GM19395 (cell line): Measurements from ENCODE around the gene MYPN.
"Not testable (repeated sequence)": the region's sequence is repeated elsewhere in the genome, so short reads cannot be mapped to it uniquely, and the experiment has no call there.

ENCODE experiments used
- ATAC-seq: cut with Tn5 transposase; IDR thresholded peaks from one replicate; pipeline ENCODE4 v1.9.1; 2021; ENCODE audit warnings: mild to moderate bottlenecking, moderate library complexity; ENCODE audit not compliant: unreplicated experiment

The MYPN gene

GRCh38 chr10:68222391-68222790 lies 113.1 kb downstream of the MYPN start:
- ATAC-seq, result no peak

GRCh38 chr10:68223535-68224165 lies 114.4 kb downstream of the MYPN start:
- no peak for ATAC-seq

- no peak for ATAC-seq
Observed at GRCh38 chr10:68224810-68225209, 115.5 kb downstream of the MYPN start.

GRCh38 chr10:68230268-68230667 lies 121.0 kb downstream of the MYPN start:
- no peak for ATAC-seq

GRCh38 chr10:68231106-68231816 lies 122.0 kb downstream of the MYPN start:
- peak; percentile 96 for ATAC-seq

- no peak for ATAC-seq
Observed at GRCh38 chr10:68231817-68232251, 122.5 kb downstream of the MYPN start, which contains the start of gene ATOH7. Gene ATOH7, minus strand, starts transcription at chr10:68232113. Its CDS starts 436 bp downstream, at chr10:68231677.

- ATAC-seq, result no peak
Observed at GRCh38 chr10:68233046-68233445, 123.8 kb downstream of the MYPN start.

- ATAC-seq, result no peak
Observed at GRCh38 chr10:68235111-68235510, 125.8 kb downstream of the MYPN start.

- ATAC-seq, result no peak
Observed at GRCh38 chr10:68235581-68235980, 126.3 kb downstream of the MYPN start.

- ATAC-seq, result no peak
Observed at GRCh38 chr10:68237173-68237572, 127.9 kb downstream of the MYPN start.

GRCh38 chr10:68238371-68238770 lies 129.1 kb downstream of the MYPN start:
- no peak for ATAC-seq

GRCh38 chr10:68239069-68239468 lies 129.8 kb downstream of the MYPN start:
- no peak for ATAC-seq

GRCh38 chr10:68239596-68240150 lies 130.4 kb downstream of the MYPN start:
- ATAC-seq, result no peak

GRCh38 chr10:68242051-68242450 lies 132.8 kb downstream of the MYPN start:
- ATAC-seq, result no peak

GRCh38 chr10:68246397-68246796 lies 137.1 kb downstream of the MYPN start:
- ATAC-seq, result not testable (repeated sequence)

- no peak for ATAC-seq
Observed at GRCh38 chr10:68247931-68248330, 138.6 kb downstream of the MYPN start.

GRCh38 chr10:68249297-68249696 lies 140.0 kb downstream of the MYPN start:
- no peak for ATAC-seq

GRCh38 chr10:68251151-68251550 lies 141.9 kb downstream of the MYPN start:
- no peak for ATAC-seq

- peak; percentile 66 for ATAC-seq
Observed at GRCh38 chr10:68251625-68252495, 142.6 kb downstream of the MYPN start.

- no peak for ATAC-seq
Observed at GRCh38 chr10:68253346-68253745, 144.1 kb downstream of the MYPN start.
